Neural progenitor cell (in vitro differentiated cells): ENCODE results near the gene ABCC1. TPM values are rescaled to one million over a fixed set of nuclear protein-coding genes. Genes with fewer than 3 reads are reported as not detected.
A peak's percentile ranks its signal among the peaks of the same experiment; 100 is the strongest.

Experiments used
- DNase-seq: peaks from one replicate; pipeline ENCODE4 v3.0.0-alpha.2; 2016; ENCODE audit warnings: low spot score
- H2AFZ ChIP-seq: fragments of 200-600 bp; sonication (generic); replicated peaks from 2 replicates; pipeline ENCODE4 v1.6.1; 2016; ENCODE audit warnings: antibody characterized with exemption
- H3F3A ChIP-seq: fragments of 200-600 bp; sonication (generic); 2 replicates; pipeline ENCODE4 v1.6.1; 2016; ENCODE audit warnings: antibody characterized with exemption, low read depth
- H3K27ac ChIP-seq: fragments of 200-600 bp; sonication (generic); 2 replicates; pipeline ENCODE4 v1.5.1; 2016; ENCODE audit warnings: mild to moderate bottlenecking
- H3K27me3 ChIP-seq: fragments of 200-600 bp; sonication (generic); 2 replicates; pipeline ENCODE4 v1.6.1; 2016; ENCODE audit warnings: mild to moderate bottlenecking, moderate library complexity
- H3K36me3 ChIP-seq: fragments of 200-600 bp; sonication (generic); 2 replicates; pipeline ENCODE4 v1.5.1; 2016
- H3K4me1 ChIP-seq: fragments of 200-600 bp; sonication (generic); 2 replicates; pipeline ENCODE4 v1.6.1; 2016; ENCODE audit warnings: mixed run types
- H3K4me2 ChIP-seq: fragments of 200-600 bp; sonication (generic); 2 replicates; pipeline ENCODE4 v1.6.1; 2016
- H3K4me3 ChIP-seq: fragments of 200-600 bp; sonication (generic); 2 replicates; pipeline ENCODE4 v1.5.1; 2016
- H3K79me2 ChIP-seq: fragments of 200-600 bp; sonication (generic); 2 replicates; pipeline ENCODE4 v1.6.1; 2016; ENCODE audit warnings: low read depth
- H3K9ac ChIP-seq: fragments of 200-600 bp; sonication (generic); 2 replicates; pipeline ENCODE4 v1.6.1; 2016
- H3K9me3 ChIP-seq: fragments of 200-600 bp; sonication (generic); 2 replicates; pipeline ENCODE4 v1.5.1; 2016; ENCODE audit warnings: low read depth
- H4K20me1 ChIP-seq: fragments of 200-600 bp; sonication (generic); 2 replicates; pipeline ENCODE4 v1.6.1; 2016; ENCODE audit warnings: low read depth
- H3K27ac Mint-ChIP-seq: 3 replicates; pipeline ENCODE4 v1.8.0; 2021; ENCODE audit warnings: mixed read lengths
- H3K27me3 Mint-ChIP-seq: 2 replicates; pipeline ENCODE4 v1.8.0; 2022; ENCODE audit warnings: low read depth, mild to moderate bottlenecking, inconsistent platforms, moderate library complexity, mixed read lengths; ENCODE audit not compliant: insufficient read depth
- H3K36me3 Mint-ChIP-seq: 3 replicates; pipeline ENCODE4 v1.8.0; 2021; ENCODE audit warnings: mixed read lengths
- H3K4me1 Mint-ChIP-seq: 3 replicates; pipeline ENCODE4 v1.8.0; 2021; ENCODE audit warnings: mixed read lengths
- H3K4me3 Mint-ChIP-seq: 3 replicates; pipeline ENCODE4 v1.8.0; 2021; ENCODE audit warnings: mild to moderate bottlenecking, moderate library complexity, mixed read lengths
- H3K9me3 Mint-ChIP-seq: 3 replicates; pipeline ENCODE4 v1.8.0; 2020; ENCODE audit warnings: mixed read lengths
- EZH2 ChIP-seq: fragments of 200-600 bp; sonication (generic); IDR thresholded peaks from 2 replicates; pipeline ENCODE4 v1.6.1; 2017; ENCODE audit warnings: antibody characterized with exemption, mild to moderate bottlenecking, moderate library complexity
- EZH2phosphoT487 ChIP-seq: fragments of 200-600 bp; sonication (generic); IDR thresholded peaks from 2 replicates; pipeline ENCODE4 v1.6.1; 2017; ENCODE audit warnings: antibody characterized with exemption
- total RNA-seq: library from RNA; depleted of rRNA; stranded (reverse); fragments of >200 nt; gene quantifications from 2 replicates; pipeline ENCODE4 v1.2.3, GENCODE V29; 2015; ENCODE audit warnings: low replicate concordance
- TF ChIP-seq, protein P1 (sequence below): fragments of 200-600 bp; sonication (generic); IDR thresholded peaks from 2 replicates; pipeline ENCODE4 v1.5.1; 2017; ENCODE audit warnings: antibody characterized with exemption, mild to moderate bottlenecking

ABCC1 gene
- total RNA-seq, 1 donor from 2014 or later: 17.5 TPM

DNA sequence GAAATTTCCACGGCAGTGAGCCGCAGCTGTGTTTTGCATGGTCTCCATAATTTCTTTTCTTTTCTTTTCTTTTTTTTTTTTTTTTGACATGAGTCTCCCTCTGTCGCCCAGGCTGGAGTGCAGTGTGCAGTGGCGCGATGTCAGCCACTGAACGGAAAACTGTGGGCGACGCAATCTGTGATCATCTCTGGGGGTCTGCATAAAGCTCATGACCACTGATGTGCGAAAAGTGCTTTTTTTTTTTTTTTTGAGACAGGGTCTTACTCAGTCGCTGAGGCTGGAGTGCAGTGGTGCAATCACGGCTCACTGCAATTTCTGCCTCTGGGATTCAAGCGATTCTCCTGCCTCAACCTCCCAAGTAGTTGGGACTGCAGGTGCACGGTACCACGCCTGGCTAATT lies 156.2 kb downstream of the ABCC1 start:
- Histone ChIP-seq H3K4me2 (no peak overlapping the region), H3K79me2 (no peaks in the 10 kb centered on the region), H4K20me1 (no peaks in the 10 kb centered on the region), H3K9ac (no peak overlapping the region), H3F3A (no peaks in the 10 kb centered on the region), H2AFZ (no peak overlapping the region), H3K27me3 (no peaks in the 10 kb centered on the region), H3K4me3 (no peak overlapping the region), H3K36me3 (no peaks in the 10 kb centered on the region), H3K9me3 (no peaks in the 10 kb centered on the region), H3K4me1 (no peaks in the 10 kb centered on the region), H3K27ac (no peak overlapping the region)
- Mint-ChIP-seq H3K4me1 (peaks cover 5% of the 10 kb centered on the region), H3K9me3 (peaks cover 2% of the 10 kb centered on the region), H3K27ac (peak overlapping the region; percentile 78), H3K36me3 (peaks cover 17% of the 10 kb centered on the region), H3K27me3 (peaks cover 5% of the 10 kb centered on the region), H3K4me3 (no peak overlapping the region)
- DNase-seq: no peak
- TF ChIP-seq EZH2phosphoT487: no peak
- no peak for TF ChIP-seq EZH2

DNA sequence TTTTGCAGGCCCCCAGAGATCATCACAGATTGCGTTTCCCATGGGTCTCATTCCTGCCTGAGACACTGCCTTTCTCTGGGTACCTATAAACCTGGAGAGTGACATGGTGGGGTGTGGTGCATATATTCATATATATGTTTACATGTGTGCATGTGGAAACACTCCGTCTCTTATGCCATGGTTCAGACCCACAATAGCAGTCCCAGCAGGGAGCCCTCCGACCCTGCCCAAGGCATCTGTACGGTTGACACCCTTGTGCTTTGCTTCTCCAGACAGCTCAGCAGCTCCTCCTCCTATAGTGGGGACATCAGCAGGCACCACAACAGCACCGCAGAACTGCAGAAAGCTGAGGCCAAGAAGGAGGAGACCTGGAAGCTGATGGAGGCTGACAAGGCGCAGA lies 157.1 kb downstream of the ABCC1 start:
- Histone ChIP-seq H3K79me2 (no peaks in the 10 kb centered on the region), H3F3A (no peaks in the 10 kb centered on the region), H3K27ac (no peak overlapping the region), H2AFZ (no peak overlapping the region), H3K27me3 (no peaks in the 10 kb centered on the region), H3K9me3 (no peaks in the 10 kb centered on the region), H3K4me1 (no peaks in the 10 kb centered on the region), H3K9ac (no peak overlapping the region), H3K4me2 (no peak overlapping the region), H3K4me3 (no peak overlapping the region), H3K36me3 (no peaks in the 10 kb centered on the region), H4K20me1 (no peaks in the 10 kb centered on the region)
- TF ChIP-seq EZH2: no peak
- TF ChIP-seq EZH2phosphoT487: no peak
- TF ChIP-seq, protein P1, sequence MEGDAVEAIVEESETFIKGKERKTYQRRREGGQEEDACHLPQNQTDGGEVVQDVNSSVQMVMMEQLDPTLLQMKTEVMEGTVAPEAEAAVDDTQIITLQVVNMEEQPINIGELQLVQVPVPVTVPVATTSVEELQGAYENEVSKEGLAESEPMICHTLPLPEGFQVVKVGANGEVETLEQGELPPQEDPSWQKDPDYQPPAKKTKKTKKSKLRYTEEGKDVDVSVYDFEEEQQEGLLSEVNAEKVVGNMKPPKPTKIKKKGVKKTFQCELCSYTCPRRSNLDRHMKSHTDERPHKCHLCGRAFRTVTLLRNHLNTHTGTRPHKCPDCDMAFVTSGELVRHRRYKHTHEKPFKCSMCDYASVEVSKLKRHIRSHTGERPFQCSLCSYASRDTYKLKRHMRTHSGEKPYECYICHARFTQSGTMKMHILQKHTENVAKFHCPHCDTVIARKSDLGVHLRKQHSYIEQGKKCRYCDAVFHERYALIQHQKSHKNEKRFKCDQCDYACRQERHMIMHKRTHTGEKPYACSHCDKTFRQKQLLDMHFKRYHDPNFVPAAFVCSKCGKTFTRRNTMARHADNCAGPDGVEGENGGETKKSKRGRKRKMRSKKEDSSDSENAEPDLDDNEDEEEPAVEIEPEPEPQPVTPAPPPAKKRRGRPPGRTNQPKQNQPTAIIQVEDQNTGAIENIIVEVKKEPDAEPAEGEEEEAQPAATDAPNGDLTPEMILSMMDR: no peak
- Mint-ChIP-seq H3K4me1 (peaks cover 5% of the 10 kb centered on the region), H3K36me3 (peaks cover 16% of the 10 kb centered on the region), H3K27ac (no peak overlapping the region), H3K9me3 (peaks cover 2% of the 10 kb centered on the region), H3K27me3 (peaks cover 5% of the 10 kb centered on the region), H3K4me3 (no peak overlapping the region)
- no peak for DNase-seq

DNA sequence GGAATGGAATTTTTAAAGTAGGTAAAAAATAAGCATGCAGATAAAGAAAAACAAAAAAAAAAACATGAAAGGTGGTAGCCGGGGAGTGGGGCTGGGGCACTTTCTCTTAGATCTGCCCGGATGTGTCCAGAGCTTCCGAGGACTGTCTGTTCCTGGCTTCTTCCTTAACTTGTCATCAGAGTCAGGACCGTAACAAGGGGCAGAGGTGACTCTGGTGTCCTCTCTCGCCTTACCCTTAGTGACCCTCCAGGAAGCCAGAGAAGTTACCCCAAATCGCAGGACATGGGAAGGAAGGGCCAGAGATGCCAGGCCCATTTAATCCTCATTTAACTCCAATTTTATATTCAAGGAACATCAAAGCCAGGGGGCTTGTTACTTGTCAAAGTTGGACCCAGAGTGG lies 158.4 kb downstream of the ABCC1 start:
- H3K27me3 ChIP-seq: no peaks in the 10 kb centered on the region
- no peaks in the 10 kb centered on the region for H3K36me3 ChIP-seq
- Mint-ChIP-seq H3K27me3 (peaks cover 5% of the 10 kb centered on the region), H3K4me3 (no peak overlapping the region), H3K36me3 (peaks cover 16% of the 10 kb centered on the region), H3K4me1 (peaks cover 5% of the 10 kb centered on the region), H3K9me3 (no peaks in the 10 kb centered on the region), H3K27ac (no peak overlapping the region)
- no peak overlapping the region for H3K4me3 ChIP-seq
- no peak overlapping the region for H3K4me2 ChIP-seq
- H3K9ac ChIP-seq: no peak overlapping the region
- H3F3A ChIP-seq: no peaks in the 10 kb centered on the region
- H3K27ac ChIP-seq: no peak overlapping the region
- peaks cover 4% of the 10 kb centered on the region for H4K20me1 ChIP-seq
- no peak overlapping the region for H2AFZ ChIP-seq
- DNase-seq: no peak
- no peaks in the 10 kb centered on the region for H3K9me3 ChIP-seq
- TF ChIP-seq EZH2 (no peak), EZH2phosphoT487 (no peak)
- TF ChIP-seq, protein P1: no peak
- H3K79me2 ChIP-seq: no peaks in the 10 kb centered on the region
- H3K4me1 ChIP-seq: no peaks in the 10 kb centered on the region

DNA sequence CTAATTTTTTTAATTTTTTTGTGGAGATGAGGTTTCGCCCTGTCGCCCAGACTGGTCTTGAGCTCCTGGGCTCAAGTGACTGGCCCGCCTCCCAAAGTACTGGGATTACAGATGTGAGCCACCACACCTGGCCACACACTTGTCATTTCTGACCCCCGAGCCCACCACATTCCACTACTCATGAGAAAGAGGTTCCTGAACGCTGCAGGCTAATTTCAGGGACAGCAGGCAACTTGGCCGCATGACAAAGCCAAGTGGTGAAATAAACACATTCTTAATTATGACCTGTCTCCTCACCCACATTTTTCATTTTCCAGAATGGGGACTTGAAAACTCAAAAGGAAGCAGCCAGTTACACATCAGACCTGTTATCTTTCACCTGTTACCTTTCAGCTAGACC lies 159.3 kb downstream of the ABCC1 start:
- no peak overlapping the region for H3K27ac Mint-ChIP-seq
- Histone ChIP-seq H3K36me3 (no peaks in the 10 kb centered on the region), H3K79me2 (no peaks in the 10 kb centered on the region), H3K9ac (no peak overlapping the region), H3F3A (no peaks in the 10 kb centered on the region), H3K27ac (no peak overlapping the region), H3K9me3 (no peaks in the 10 kb centered on the region), H3K4me1 (no peaks in the 10 kb centered on the region), H2AFZ (no peak overlapping the region), H3K4me3 (no peak overlapping the region), H4K20me1 (peaks cover 4% of the 10 kb centered on the region), H3K27me3 (no peaks in the 10 kb centered on the region), H3K4me2 (no peak overlapping the region)
- H3K9me3 Mint-ChIP-seq: no peaks in the 10 kb centered on the region
- H3K4me1 Mint-ChIP-seq: peaks cover 5% of the 10 kb centered on the region
- H3K36me3 Mint-ChIP-seq: peaks cover 11% of the 10 kb centered on the region
- no peak overlapping the region for H3K4me3 Mint-ChIP-seq
- no peak for DNase-seq
- H3K27me3 Mint-ChIP-seq: peaks cover 5% of the 10 kb centered on the region
- TF ChIP-seq EZH2: no peak
- no peak for TF ChIP-seq EZH2phosphoT487
- TF ChIP-seq, protein P1: no peak
